HCT116 (cell line): ENCODE data around the gene PHGDH. TPM values are rescaled to one million over a fixed set of nuclear protein-coding genes. Genes with fewer than 3 reads are reported as not detected.

Experiments
- ATAC-seq: fragments of 200-7000 bp; cut with Tn5 transposase; 2 replicates; pipeline ENCODE4 v1.9.1; 2020; ENCODE audit warnings: mild to moderate bottlenecking, moderate library complexity
- BruUV-seq: library from RNA; stranded (reverse); fragments of 400-500 nt; replicated peaks from 2 replicates; lab custom pipeline; 2021; lab: Mats Ljungman, UMichigan
- CTCF ChIA-PET: fragments of 300-600 bp; sonication (Branson Sonifier 250); formaldehyde crosslinking; loops from one replicate; lab custom pipeline; 2021; ENCODE audit warnings: antibody characterized with exemption; lab: Charles Lee
- POLR2A ChIA-PET: fragments of 300-600, 350-600 bp; sonication (Branson Sonifier 250); formaldehyde crosslinking; loops from one replicate; lab custom pipeline; 2021; ENCODE audit warnings: antibody characterized with exemption; lab: Charles Lee
- RAD21 ChIA-PET, 2 experiments: fragments of 300-600 bp; sonication (Branson Sonifier 250); formaldehyde crosslinking; loops; one replicate each; lab custom pipeline; 2023; ENCODE audit warnings: low total read pairs in 2 of 2; ENCODE audit not compliant: uncharacterized antibody in 2 of 2, unreplicated experiment in 2 of 2, low non-redundant PET in 1 of 2; lab: Charles Lee
- DNase-seq: peaks from one replicate; pipeline ENCODE4 v3.0.0-alpha.2; 2010; ENCODE audit warnings: low read depth, low spot score
- H2AFZ ChIP-seq: fragments of 200-600 bp; shearing (Covaris generic), sonication (generic); 2 replicates; pipeline ENCODE4 v1.6.1; 2017; ENCODE audit warnings: low read depth, mixed run types, mixed read lengths, antibody characterized with exemption, low read length; ENCODE audit not compliant: poor library complexity, severe bottlenecking
- H3K27ac ChIP-seq: 2 replicates; pipeline ENCODE4 v1.5.1; 2012; ENCODE audit warnings: low read depth, low read length
- H3K27me3 ChIP-seq: fragments of 200-600 bp; sonication (generic); 2 replicates; pipeline ENCODE4 v1.6.1; 2016; ENCODE audit warnings: mixed run types, low read length, mixed read lengths; ENCODE audit not compliant: insufficient read depth
- H3K36me3 ChIP-seq, 2 experiments: fragments of 200-500 bp in 1 of 2; fragments of 200-600 bp in 1 of 2; sonication (Bioruptor generic) in 1 of 2; sonication (generic) in 1 of 2; 2 replicates each; pipeline versions ENCODE4 v1.5.1 to v1.6.1; 2014 to 2016; ENCODE audit warnings: low read length in 2 of 2, inconsistent platforms in 1 of 2, mixed read lengths in 1 of 2, mixed run types in 1 of 2; ENCODE audit not compliant: insufficient read depth in 2 of 2, control insufficient read depth in 1 of 2
- H3K4me1 ChIP-seq, 2 experiments: fragments of 200-600 bp in 1 of 2; sonication (generic) in 1 of 2; 2 replicates each; pipeline versions ENCODE4 v1.5.1 to v1.6.1; 2012 to 2017; ENCODE audit warnings: low read length in 2 of 2, inconsistent platforms in 1 of 2, mild to moderate bottlenecking in 1 of 2, mixed read lengths in 1 of 2, mixed run types in 1 of 2, moderate library complexity in 1 of 2; ENCODE audit not compliant: insufficient read depth in 2 of 2, control insufficient read depth in 1 of 2
- H3K4me2 ChIP-seq: fragments of 200-600 bp; sonication (generic); 2 replicates; pipeline ENCODE4 v1.6.1; 2017; ENCODE audit warnings: mixed run types, low read length, mixed read lengths
- H3K4me3 ChIP-seq, 2 experiments: fragments of 200-600 bp in 1 of 2; sonication (generic) in 1 of 2; replicated peaks in 1 of 2; 2 replicates each; pipeline ENCODE4 v1.5.1; 2011 to 2016; ENCODE audit warnings: low read length in 2 of 2, control low read depth in 1 of 2, low read depth in 1 of 2, mild to moderate bottlenecking in 1 of 2, mixed read lengths in 1 of 2, mixed run types in 1 of 2
- H3K79me2 ChIP-seq: fragments of 200-600 bp; sonication (generic); 2 replicates; pipeline ENCODE4 v1.6.1; 2017; ENCODE audit warnings: mild to moderate bottlenecking, mixed run types, low read length, moderate library complexity, mixed read lengths; ENCODE audit not compliant: insufficient read depth
- H3K9ac ChIP-seq: fragments of 200-600 bp; sonication (generic); 2 replicates; pipeline ENCODE4 v1.6.1; 2016; ENCODE audit warnings: low read length, mixed read lengths
- H3K9me2 ChIP-seq: fragments of 200-600 bp; sonication (generic), shearing (Covaris generic); 2 replicates; pipeline ENCODE4 v1.6.1; 2017; ENCODE audit warnings: mixed run types, mild to moderate bottlenecking, moderate library complexity; ENCODE audit not compliant: insufficient read depth
- H3K9me3 ChIP-seq, 2 experiments: fragments of 200-500 bp in 1 of 2; fragments of 200-600 bp in 1 of 2; sonication (Bioruptor generic) in 1 of 2; sonication (generic) in 1 of 2; 2 replicates each; pipeline ENCODE4 v1.6.1; 2014 to 2017; ENCODE audit warnings: low read length in 2 of 2, mixed read lengths in 2 of 2, inconsistent platforms in 1 of 2, low read depth in 1 of 2, mild to moderate bottlenecking in 1 of 2, mixed run types in 1 of 2, moderate library complexity in 1 of 2; ENCODE audit not compliant: control insufficient read depth in 1 of 2, insufficient read depth in 1 of 2
- H4K20me1 ChIP-seq: fragments of 200-600 bp; sonication (generic), shearing (Covaris generic); 2 replicates; pipeline ENCODE4 v1.6.1; 2017; ENCODE audit warnings: mixed run types, mild to moderate bottlenecking, moderate library complexity; ENCODE audit not compliant: insufficient read depth
- CEBPB ChIP-seq: IDR thresholded peaks from 2 replicates; pipeline ENCODE4 v1.6.1; 2012; ENCODE audit warnings: low read depth
- EGR1 ChIP-seq: IDR thresholded peaks from 2 replicates; pipeline ENCODE4 v1.6.1; 2012; ENCODE audit warnings: low read depth
- ELF1 ChIP-seq: IDR thresholded peaks from 2 replicates; pipeline ENCODE4 v1.6.1; 2012; ENCODE audit warnings: low read depth, borderline replicate concordance
- EZH2 ChIP-seq: fragments of 200-600 bp; sonication (generic); IDR thresholded peaks from 2 replicates; pipeline ENCODE4 v1.6.1; 2017; ENCODE audit warnings: antibody characterized with exemption, mixed run types
- EZH2phosphoT487 ChIP-seq: fragments of 200-600 bp; IDR thresholded peaks from 2 replicates; pipeline ENCODE4 v1.6.1; 2018; ENCODE audit warnings: antibody characterized with exemption, borderline replicate concordance
- FOSL1 ChIP-seq: IDR thresholded peaks from 2 replicates; pipeline ENCODE4 v1.6.1; 2012; ENCODE audit warnings: low read depth
- JUND ChIP-seq: IDR thresholded peaks from 2 replicates; pipeline ENCODE4 v1.6.1; 2012
- POLR2A ChIP-seq: IDR thresholded peaks from 2 replicates; pipeline ENCODE4 v1.7.0; 2011; ENCODE audit warnings: borderline replicate concordance; ENCODE audit not compliant: insufficient read depth, insufficient read length; ENCODE audit errors: extremely low read depth
- SIN3A ChIP-seq: IDR thresholded peaks from 2 replicates; pipeline ENCODE4 v1.6.1; 2012; ENCODE audit warnings: low read depth
- SP1 ChIP-seq: IDR thresholded peaks from 2 replicates; pipeline ENCODE4 v1.6.1; 2012; ENCODE audit warnings: low read depth
- SRF ChIP-seq: IDR thresholded peaks from 2 replicates; pipeline ENCODE4 v1.6.1; 2012; ENCODE audit warnings: low read depth
- TCF7L2 ChIP-seq: IDR thresholded peaks from 2 replicates; pipeline ENCODE4 v1.7.0; 2011; ENCODE audit warnings: borderline replicate concordance, inconsistent platforms; ENCODE audit not compliant: insufficient read depth, insufficient read length; ENCODE audit errors: extremely low read depth
- YY1 ChIP-seq: IDR thresholded peaks from 2 replicates; pipeline ENCODE4 v1.6.1; 2011; ENCODE audit warnings: low read length, low read depth, moderate library complexity, mild to moderate bottlenecking; ENCODE audit not compliant: insufficient replicate concordance; ENCODE audit errors: extremely low read depth
- ZFX ChIP-seq: fragments of 450-650 bp; IDR thresholded peaks from 2 replicates; pipeline ENCODE4 v1.6.1; 2017
- ZNF274 ChIP-seq: fragments of 200-500 bp; sonication (Bioruptor generic); IDR thresholded peaks from 2 replicates; pipeline ENCODE4 v1.6.1; 2014; ENCODE audit warnings: mild to moderate bottlenecking, low read depth, low read length, inconsistent platforms
- intact Hi-C: fragments of 100-400 bp; cut with micrococcal nuclease; formaldehyde crosslinking; loops from 2 replicates; pipeline ENCODE4 v1.10.0; 2022
- total RNA-seq: library from RNA; stranded (reverse); gene quantifications from one replicate; pipeline ENCODE4 v1.2.1, GENCODE V29; 2021; ENCODE audit not compliant: unreplicated experiment
- TF ChIP-seq, protein P1 (sequence below): IDR thresholded peaks from 2 replicates; pipeline ENCODE4 v1.6.1; 2012
- TF ChIP-seq, protein P2 (sequence below): IDR thresholded peaks from 2 replicates; pipeline ENCODE4 v1.6.1; 2012
- TF ChIP-seq, protein P3 (sequence below), 3 experiments: fragments of 200-600 bp in 1 of 3; sonication (generic) in 1 of 3; IDR thresholded peaks in 2 of 3; conservative IDR thresholded peaks in 1 of 3; 2 replicates each; pipeline ENCODE4 v1.5.1; 2012 to 2017; ENCODE audit warnings: low read depth in 2 of 3, low read length in 2 of 3, antibody characterized with exemption in 1 of 3, borderline replicate concordance in 1 of 3, control low read depth in 1 of 3, mild to moderate bottlenecking in 1 of 3, mixed read lengths in 1 of 3, mixed run types in 1 of 3, moderate library complexity in 1 of 3; ENCODE audit not compliant: insufficient read depth in 1 of 3
- TF ChIP-seq, protein P4 (sequence below): IDR thresholded peaks from 2 replicates; pipeline ENCODE4 v1.6.1; 2012; ENCODE audit warnings: low read depth
- TF ChIP-seq, protein P5 (sequence below): IDR thresholded peaks from 2 replicates; pipeline ENCODE4 v1.6.1; 2011; ENCODE audit warnings: mild to moderate bottlenecking, low read length, moderate library complexity; ENCODE audit not compliant: insufficient replicate concordance; ENCODE audit errors: extremely low read depth

PHGDH gene
- total RNA-seq, 1 experiment from 2014 or later, result 187 TPM

DNA sequence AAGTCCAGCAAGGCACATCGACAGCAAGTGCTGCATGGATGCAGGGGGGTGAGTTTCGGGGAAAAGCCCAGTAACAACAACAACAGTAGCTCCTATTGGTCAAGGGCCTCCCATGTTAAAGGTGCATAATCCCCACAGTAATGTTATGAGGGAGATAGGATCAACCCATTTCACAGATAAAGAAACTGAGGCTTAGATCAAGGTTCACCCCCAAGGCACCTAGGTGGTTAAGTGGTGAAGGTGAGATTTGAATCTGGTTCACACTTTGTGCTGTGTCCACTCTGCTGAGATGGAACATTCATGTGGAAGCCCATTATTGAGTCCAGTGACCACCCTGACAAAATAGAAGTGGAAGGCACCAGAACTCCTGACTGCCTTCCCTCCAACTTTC, 24.9 kb downstream of the PHGDH start:
- H3K4me2 ChIP-seq, result no peak overlapping the region
- POLR2A ChIA-PET, result no interaction called here
- no peak overlapping the region for H2AFZ ChIP-seq
- H3K27me3 ChIP-seq, result no peaks in the 10 kb centered on the region
- intact Hi-C loops, result no loop called here
- H3K9me2 ChIP-seq, result no peaks in the 10 kb centered on the region
- no TSS peak for BruUV-seq
- no peak overlapping the region for H3K4me3 ChIP-seq
- peaks cover 3 to 16% of the 10 kb centered on the region in 2 experiments; a peak in 2 of 4 replicates for H3K36me3 ChIP-seq
- H3K79me2 ChIP-seq, result no peaks in the 10 kb centered on the region
- H3K9me3 ChIP-seq, result no peaks in the 10 kb centered on the region
- DNase-seq, result no peak
- TF ChIP-seq ZNF274, result no peak
- TF ChIP-seq, protein P1, sequence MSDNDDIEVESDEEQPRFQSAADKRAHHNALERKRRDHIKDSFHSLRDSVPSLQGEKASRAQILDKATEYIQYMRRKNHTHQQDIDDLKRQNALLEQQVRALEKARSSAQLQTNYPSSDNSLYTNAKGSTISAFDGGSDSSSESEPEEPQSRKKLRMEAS, result no peak
- TF ChIP-seq YY1, result no peak
- TF ChIP-seq SIN3A, result no peak
- no peak for TF ChIP-seq JUND
- TF ChIP-seq EZH2phosphoT487, result no peak
- TF ChIP-seq SRF, result no peak
- TF ChIP-seq, protein P2, sequence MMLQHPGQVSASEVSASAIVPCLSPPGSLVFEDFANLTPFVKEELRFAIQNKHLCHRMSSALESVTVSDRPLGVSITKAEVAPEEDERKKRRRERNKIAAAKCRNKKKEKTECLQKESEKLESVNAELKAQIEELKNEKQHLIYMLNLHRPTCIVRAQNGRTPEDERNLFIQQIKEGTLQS, result no peak
- no peak for TF ChIP-seq POLR2A
- TF ChIP-seq ZFX, result no peak
- no peak for TF ChIP-seq TCF7L2
- no peak for TF ChIP-seq FOSL1
- TF ChIP-seq CEBPB, result no peak
- TF ChIP-seq ELF1, result no peak
- TF ChIP-seq EGR1, result no peak
- TF ChIP-seq, protein P3, sequence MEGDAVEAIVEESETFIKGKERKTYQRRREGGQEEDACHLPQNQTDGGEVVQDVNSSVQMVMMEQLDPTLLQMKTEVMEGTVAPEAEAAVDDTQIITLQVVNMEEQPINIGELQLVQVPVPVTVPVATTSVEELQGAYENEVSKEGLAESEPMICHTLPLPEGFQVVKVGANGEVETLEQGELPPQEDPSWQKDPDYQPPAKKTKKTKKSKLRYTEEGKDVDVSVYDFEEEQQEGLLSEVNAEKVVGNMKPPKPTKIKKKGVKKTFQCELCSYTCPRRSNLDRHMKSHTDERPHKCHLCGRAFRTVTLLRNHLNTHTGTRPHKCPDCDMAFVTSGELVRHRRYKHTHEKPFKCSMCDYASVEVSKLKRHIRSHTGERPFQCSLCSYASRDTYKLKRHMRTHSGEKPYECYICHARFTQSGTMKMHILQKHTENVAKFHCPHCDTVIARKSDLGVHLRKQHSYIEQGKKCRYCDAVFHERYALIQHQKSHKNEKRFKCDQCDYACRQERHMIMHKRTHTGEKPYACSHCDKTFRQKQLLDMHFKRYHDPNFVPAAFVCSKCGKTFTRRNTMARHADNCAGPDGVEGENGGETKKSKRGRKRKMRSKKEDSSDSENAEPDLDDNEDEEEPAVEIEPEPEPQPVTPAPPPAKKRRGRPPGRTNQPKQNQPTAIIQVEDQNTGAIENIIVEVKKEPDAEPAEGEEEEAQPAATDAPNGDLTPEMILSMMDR (IDR thresholded peaks at IDR 0.05 in 2 of 3, conservative IDR thresholded peaks at IDR 0.05 in 1 of 3; ENCODE audit: borderline replicate concordance in 1 of 3, insufficient read depth in 1 of 3, low read depth in 2 of 3, low read length in 2 of 3), result no peak
- TF ChIP-seq, protein P4, sequence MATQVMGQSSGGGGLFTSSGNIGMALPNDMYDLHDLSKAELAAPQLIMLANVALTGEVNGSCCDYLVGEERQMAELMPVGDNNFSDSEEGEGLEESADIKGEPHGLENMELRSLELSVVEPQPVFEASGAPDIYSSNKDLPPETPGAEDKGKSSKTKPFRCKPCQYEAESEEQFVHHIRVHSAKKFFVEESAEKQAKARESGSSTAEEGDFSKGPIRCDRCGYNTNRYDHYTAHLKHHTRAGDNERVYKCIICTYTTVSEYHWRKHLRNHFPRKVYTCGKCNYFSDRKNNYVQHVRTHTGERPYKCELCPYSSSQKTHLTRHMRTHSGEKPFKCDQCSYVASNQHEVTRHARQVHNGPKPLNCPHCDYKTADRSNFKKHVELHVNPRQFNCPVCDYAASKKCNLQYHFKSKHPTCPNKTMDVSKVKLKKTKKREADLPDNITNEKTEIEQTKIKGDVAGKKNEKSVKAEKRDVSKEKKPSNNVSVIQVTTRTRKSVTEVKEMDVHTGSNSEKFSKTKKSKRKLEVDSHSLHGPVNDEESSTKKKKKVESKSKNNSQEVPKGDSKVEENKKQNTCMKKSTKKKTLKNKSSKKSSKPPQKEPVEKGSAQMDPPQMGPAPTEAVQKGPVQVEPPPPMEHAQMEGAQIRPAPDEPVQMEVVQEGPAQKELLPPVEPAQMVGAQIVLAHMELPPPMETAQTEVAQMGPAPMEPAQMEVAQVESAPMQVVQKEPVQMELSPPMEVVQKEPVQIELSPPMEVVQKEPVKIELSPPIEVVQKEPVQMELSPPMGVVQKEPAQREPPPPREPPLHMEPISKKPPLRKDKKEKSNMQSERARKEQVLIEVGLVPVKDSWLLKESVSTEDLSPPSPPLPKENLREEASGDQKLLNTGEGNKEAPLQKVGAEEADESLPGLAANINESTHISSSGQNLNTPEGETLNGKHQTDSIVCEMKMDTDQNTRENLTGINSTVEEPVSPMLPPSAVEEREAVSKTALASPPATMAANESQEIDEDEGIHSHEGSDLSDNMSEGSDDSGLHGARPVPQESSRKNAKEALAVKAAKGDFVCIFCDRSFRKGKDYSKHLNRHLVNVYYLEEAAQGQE, result no peak
- TF ChIP-seq SP1, result no peak
- TF ChIP-seq, protein P5, sequence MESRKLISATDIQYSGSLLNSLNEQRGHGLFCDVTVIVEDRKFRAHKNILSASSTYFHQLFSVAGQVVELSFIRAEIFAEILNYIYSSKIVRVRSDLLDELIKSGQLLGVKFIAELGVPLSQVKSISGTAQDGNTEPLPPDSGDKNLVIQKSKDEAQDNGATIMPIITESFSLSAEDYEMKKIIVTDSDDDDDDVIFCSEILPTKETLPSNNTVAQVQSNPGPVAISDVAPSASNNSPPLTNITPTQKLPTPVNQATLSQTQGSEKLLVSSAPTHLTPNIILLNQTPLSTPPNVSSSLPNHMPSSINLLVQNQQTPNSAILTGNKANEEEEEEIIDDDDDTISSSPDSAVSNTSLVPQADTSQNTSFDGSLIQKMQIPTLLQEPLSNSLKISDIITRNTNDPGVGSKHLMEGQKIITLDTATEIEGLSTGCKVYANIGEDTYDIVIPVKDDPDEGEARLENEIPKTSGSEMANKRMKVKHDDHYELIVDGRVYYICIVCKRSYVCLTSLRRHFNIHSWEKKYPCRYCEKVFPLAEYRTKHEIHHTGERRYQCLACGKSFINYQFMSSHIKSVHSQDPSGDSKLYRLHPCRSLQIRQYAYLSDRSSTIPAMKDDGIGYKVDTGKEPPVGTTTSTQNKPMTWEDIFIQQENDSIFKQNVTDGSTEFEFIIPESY, result no peak
- no peak for TF ChIP-seq EZH2
- no peak for ATAC-seq
- H3K4me1 ChIP-seq, result no peaks in the 10 kb centered on the region
- CTCF ChIA-PET, result no interaction called here
- no peak overlapping the region for H3K9ac ChIP-seq
- H3K27ac ChIP-seq, result no peak overlapping the region
- H4K20me1 ChIP-seq, result no peaks in the 10 kb centered on the region
- RAD21 ChIA-PET, result no interaction called here
